T47D (cell line): ENCODE results near the gene RIOK3.
A peak's percentile ranks its signal among the peaks of the same experiment; 100 is the strongest.

Experiments used
- DNase-seq, 2 experiments: peaks; one replicate each; pipeline versions ENCODE4 v3.0.0 to v3.0.0-alpha.2; 2011 to 2012; ENCODE audit warnings: low read depth in 1 of 2, low spot score in 1 of 2
- JUND ChIP-seq: IDR thresholded peaks from 2 replicates; pipeline ENCODE4 v1.6.1; 2012; ENCODE audit warnings: low read depth
- in situ Hi-C: cut with HindIII; loops from 2 replicates; pipeline ENCODE4 v1.10.0; 2016; ENCODE audit warnings: low sequenced_read_pairs, low pct_unique_long_range_greater_than_20kb

RIOK3 gene

DNA sequence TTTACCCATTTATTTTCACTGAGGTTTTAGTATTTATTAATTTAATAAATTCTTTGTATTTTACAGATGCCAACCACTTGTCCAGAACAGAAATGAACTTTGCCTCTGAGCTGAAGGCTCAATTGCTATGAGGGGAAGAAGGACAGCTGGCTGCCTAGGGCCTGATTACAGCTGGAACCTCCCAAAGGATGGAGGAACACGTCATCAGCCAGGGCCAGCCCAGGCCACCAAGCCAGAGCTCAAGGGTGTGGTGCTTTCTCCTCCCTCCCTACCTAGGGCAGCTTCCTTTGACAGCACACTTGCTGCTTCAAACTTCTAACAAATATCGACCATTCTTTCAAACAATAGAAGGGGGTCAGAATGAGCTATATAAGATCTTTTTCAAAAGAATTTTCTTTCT lies 19.7 kb upstream of the RIOK3 start:
- no peak for DNase-seq
- no peak for TF ChIP-seq JUND
- in situ Hi-C loops = no loop called here

DNA sequence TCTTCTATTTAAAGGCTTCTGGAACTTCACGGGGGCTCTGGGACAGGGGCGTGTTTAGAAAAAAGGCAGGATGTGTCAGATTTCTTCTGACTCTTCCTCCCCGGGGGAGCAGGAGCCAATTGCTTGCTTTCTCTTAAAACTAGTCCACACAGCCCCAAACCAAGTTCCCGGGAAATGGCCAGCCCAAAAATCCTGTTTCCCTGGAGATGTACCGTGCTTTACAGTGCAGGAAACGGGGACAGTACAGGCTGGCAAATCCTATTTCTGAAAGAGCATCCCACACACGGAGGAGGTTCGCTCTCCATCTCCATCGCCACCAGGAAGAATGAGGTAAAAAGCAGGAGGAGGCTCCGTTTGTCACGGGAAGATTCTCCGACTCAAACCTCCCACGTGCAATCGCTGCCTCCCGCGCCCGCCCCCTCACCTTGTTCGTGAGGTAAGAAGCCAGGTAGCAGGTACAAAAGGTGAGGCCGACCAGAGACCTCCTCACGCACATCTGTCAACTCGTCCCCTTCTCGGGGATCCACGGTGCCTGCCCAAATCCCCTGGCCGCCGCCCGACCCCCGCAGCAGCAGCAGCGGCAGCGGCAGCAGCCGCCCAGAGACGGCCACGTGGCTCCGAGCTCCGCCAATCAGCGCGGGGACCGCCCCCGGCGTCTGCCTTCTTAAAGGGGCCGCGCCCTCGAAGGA lies 15.6 kb upstream of the RIOK3 start:
- no peak for TF ChIP-seq JUND
- in situ Hi-C loops = no loop called here
- peak; percentile 42 to 69 for DNase-seq

- no peak for TF ChIP-seq JUND
- in situ Hi-C loops = no loop called here
Observed at GRCh38 chr18:23438046-23438377, 15.1 kb upstream of the RIOK3 start.

GRCh38 chr18:23438608-23439366 lies 14.3 kb upstream of the RIOK3 start:
- in situ Hi-C loops = no loop called here
- TF ChIP-seq JUND = no peak
- DNase-seq = no peak

More at GRCh38 chr18:23438046-23438377, 15.1 kb upstream of the RIOK3 start:
- no peak for DNase-seq

DNA sequence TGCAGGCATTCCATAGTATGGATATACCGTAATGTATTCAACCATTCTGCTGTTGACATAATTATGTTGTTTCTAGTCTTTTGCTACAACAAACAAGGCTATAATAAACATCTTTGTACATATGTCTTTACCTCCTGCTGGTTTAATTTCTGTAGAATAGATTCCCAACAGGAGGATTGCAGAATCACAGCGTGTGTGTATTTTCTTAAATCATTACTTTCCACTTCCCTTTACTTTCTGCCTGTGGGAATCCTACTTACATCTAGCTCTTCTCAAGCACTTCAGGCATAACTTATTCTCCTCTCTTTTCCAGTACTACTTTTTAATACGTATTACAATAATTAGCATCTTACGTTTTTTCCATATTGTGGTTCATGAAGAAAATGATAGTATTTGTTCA lies 13.0 kb upstream of the RIOK3 start:
- DNase-seq = no peak
- in situ Hi-C loops = no loop called here
- TF ChIP-seq JUND = no peak

DNA sequence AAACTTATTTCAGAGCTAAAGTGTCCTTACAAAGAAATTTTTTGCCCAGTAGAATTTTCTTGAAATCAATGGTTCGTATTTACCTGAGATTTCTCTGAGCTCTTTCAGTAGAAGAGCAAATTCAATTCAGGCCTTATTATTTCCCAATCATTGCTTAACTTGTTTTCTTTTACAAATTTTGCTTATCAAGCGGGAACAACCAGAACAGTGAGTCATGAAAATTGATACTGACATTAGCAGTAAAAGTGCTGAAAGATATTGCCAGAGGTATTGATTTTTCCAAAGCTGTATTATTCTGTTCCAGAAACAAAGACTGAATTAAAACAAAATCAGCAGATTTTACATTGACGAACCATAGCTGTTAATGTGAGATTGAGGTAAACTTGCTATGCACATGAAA lies 10.1 kb upstream of the RIOK3 start:
- DNase-seq = no peak
- in situ Hi-C loops = no loop called here
- no peak for TF ChIP-seq JUND

GRCh38 chr18:23448291-23448690 lies 4.8 kb upstream of the RIOK3 start:
- in situ Hi-C loops = no loop called here

DNA sequence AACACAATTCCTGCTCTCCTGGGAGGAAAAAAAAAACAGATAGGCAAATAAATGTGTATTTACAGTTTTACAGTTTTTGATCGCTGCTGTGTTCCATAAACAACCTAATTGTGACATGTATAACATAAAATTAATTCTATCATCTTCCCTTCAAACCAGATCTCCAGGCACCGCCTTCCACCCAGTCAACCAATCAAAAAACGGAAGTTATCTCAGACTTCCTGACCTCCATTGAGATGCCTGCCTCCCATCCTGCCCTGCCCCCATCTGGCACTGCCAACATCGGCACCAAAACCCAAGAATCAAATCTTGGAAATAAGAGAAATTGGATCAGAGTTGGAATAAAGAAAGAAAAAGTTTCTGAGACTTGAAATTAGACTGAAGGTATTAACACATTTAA lies 3.1 kb upstream of the RIOK3 start:
- in situ Hi-C loops = no loop called here
- no peak for TF ChIP-seq JUND
- DNase-seq = no peak

More at GRCh38 chr18:23448291-23448690, 4.8 kb upstream of the RIOK3 start:
- no peak for DNase-seq
- TF ChIP-seq JUND = no peak

DNA sequence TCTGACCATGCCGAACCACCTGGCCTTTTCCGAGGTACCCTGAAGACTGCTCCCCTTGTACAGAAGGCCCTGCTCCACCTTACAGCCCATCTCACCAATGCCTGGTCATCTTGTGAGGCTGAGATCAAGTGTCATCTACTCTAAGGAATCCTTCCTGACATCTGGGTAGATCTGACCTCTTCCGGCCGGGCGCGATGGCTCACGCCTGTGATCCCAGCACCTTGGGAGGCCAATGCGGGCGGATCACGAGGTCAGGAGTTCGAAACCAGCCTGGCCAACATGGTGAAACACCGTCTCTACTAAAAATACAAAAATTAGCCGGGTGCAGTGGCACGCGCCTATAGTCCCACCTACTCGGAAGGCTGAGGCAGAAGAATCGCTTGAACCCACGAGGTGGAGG lies 2.1 kb upstream of the RIOK3 start:
- in situ Hi-C loops = no loop called here
- no peak for TF ChIP-seq JUND
- DNase-seq = no peak

DNA sequence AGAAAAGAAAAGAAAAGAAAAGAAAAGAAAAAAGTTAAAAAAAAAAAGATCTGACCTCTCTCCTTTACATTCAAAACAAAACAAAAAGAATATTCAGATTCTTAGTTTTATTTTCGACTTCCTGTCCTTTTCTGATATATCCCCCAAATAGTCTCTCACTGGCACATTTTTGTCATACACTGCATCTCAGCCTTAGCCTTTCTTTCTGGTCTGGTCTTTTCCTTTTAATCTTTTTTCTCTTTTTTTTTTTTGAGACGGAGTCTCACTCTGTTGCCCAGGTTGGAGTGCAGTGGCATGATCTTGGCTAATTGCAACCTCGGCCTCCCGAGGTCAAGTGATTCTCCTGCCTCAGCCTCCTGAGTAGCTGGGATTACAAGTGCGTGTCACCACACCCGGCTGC lies 1.6 kb upstream of the RIOK3 start:
- no peak for TF ChIP-seq JUND
- in situ Hi-C loops = no loop called here
- DNase-seq = no peak

DNA sequence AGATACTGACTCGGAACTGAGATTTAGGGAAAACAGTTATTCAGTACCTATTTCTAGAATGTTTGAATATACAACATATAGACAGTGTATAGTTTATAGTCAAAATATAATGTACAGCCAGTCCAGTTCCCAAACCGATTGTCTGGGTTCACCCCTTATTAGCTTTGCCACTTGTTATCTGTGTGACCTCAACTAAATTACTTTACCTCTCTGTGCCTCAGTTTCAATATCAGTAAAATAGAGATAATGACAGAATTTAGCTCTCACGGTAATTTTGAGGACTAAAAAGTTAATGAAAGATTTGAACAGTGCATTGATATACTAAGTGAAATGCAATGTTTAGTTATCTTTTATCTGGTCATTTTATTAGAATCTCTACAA lies 750 bp upstream of the RIOK3 start:
- in situ Hi-C loops = no loop called here
- no peak for TF ChIP-seq JUND
- no peak for DNase-seq

DNA sequence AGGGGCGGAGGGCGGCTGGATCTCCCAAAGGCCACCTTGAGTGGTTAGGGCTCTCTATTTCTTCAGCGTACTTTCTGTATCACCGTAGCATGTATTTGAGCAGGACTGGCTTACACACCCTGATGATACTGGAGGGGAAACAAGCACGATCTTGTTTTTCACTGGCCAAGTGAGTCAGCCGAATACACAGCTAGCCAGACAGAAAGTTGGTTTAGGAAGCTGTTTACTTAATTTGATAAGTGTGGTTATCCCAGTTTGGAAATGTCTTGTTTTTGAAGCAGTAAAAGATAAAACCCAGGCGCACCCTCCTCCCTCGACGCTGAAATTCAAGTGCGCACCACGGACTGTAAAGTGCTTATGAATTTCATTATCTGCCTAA lies 582 bp downstream of the RIOK3 start:
- in situ Hi-C loops = no loop called here
- no peak for DNase-seq
- TF ChIP-seq JUND = no peak

DNA sequence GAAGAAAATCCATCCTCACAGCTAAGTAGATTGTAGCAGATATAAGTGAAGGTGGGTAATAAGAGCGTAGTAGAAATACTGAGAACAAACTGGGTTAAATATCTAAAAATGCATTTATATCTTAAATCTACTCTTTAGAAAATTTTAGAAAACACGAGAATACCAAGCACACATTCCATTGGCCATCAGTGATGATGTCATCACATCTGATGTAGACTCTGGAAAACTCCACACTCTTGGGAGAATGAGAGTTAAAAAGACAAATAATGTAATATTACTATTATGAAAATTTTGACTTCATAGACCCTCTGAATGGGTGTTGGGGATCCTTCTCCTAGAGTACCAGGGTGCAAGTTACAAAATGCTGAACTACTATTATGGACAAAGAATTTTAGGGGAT lies 3.7 kb downstream of the RIOK3 start:
- in situ Hi-C loops = no loop called here
- TF ChIP-seq JUND = no peak
- DNase-seq = no peak
